Gastroesophageal sphincter (tissue), 4 donors: ENCODE results near the gene CDK11B. TPM values are rescaled to one million over a fixed set of nuclear protein-coding genes. Genes with fewer than 3 reads are reported as not detected.

Source experiments
- ATAC-seq: fragments of 150-250 bp; one replicate; pipeline ENCODE4 v1.9.1; 2016; ENCODE audit warnings: mild to moderate bottlenecking, moderate library complexity
- H3K27ac ChIP-seq, 4 donors: fragments of 200-600 bp; sonication (generic) in 3 of 4; 1 replicate in 3 of 4; 2 replicates in 1 of 4; pipeline ENCODE4 v1.5.1; 2016 to 2019
- H3K27me3 ChIP-seq: fragments of 200-600 bp; sonication (generic); one replicate; pipeline ENCODE4 v1.5.1; 2019
- H3K36me3 ChIP-seq, 2 donors: fragments of 200-600 bp; sonication (generic); one replicate each; pipeline ENCODE4 v1.5.1; 2019; ENCODE audit warnings: control low read depth in 1 of 2
- H3K4me1 ChIP-seq, 3 donors: fragments of 200-600 bp; sonication (generic); 1 replicate in 2 of 3; 2 replicates in 1 of 3; pipeline ENCODE4 v1.5.1; 2016 to 2019; ENCODE audit warnings: control low read depth in 2 of 3
- H3K4me3 ChIP-seq, 2 donors: fragments of 200-600 bp; sonication (generic); one replicate each; pipeline ENCODE4 v1.5.1; 2019; ENCODE audit warnings: mild to moderate bottlenecking in 1 of 2, moderate library complexity in 1 of 2
- H3K9me3 ChIP-seq, 3 donors: fragments of 200-600 bp; sonication (generic); one replicate each; pipeline ENCODE4 v1.5.1; 2017 to 2019; ENCODE audit warnings: control low read depth in 2 of 3
- EP300 ChIP-seq: sonication (generic); formaldehyde crosslinking; IDR thresholded peaks from one replicate; pipeline ENCODE4 v1.6.1; 2017; ENCODE audit warnings: antibody characterized with exemption, mild to moderate bottlenecking
- POLR2A ChIP-seq, 2 donors: fragments of 450-650 bp; IDR thresholded peaks; one replicate each; pipeline ENCODE4 v1.6.1; 2017; ENCODE audit warnings: antibody characterized with exemption in 2 of 2, mild to moderate bottlenecking in 2 of 2, moderate library complexity in 1 of 2
- POLR2AphosphoS5 ChIP-seq: sonication (generic); formaldehyde crosslinking; IDR thresholded peaks from one replicate; pipeline ENCODE4 v1.6.1; 2017; ENCODE audit warnings: antibody characterized with exemption
- WGBS, 2 donors: methylation state at CpG; one replicate each; pipeline ENCODE4 v1.1.5; 2018; ENCODE audit warnings: low coverage in 1 of 2; 5-methylcytosine and 5-hydroxymethylcytosine counted together
- total RNA-seq, 4 donors: library from RNA; depleted of rRNA; stranded (reverse); fragments of >200 nt; gene quantifications; one replicate each; pipeline ENCODE4 v1.1.0, GENCODE V29; 2016
- TF ChIP-seq, protein P1 (sequence below), 4 experiments: fragments of 200-600 bp in 2 of 4; fragments of 450-650 bp in 2 of 4; sonication (generic) in 1 of 4; IDR thresholded peaks; one replicate each; pipeline ENCODE4 v1.5.1; 2017 to 2019; ENCODE audit warnings: antibody characterized with exemption in 4 of 4, mild to moderate bottlenecking in 2 of 4, moderate library complexity in 2 of 4

The CDK11B gene
- total RNA-seq, 4 donors from 2014 or later = 19.2 to 59.3 (median 25.4) TPM

- Histone ChIP-seq H3K27me3 (no peaks in the 10 kb centered on the region), H3K36me3 (peaks cover 0 to 25% of the 10 kb centered on the region in 2 donors), H3K9me3 (no peaks in the 10 kb centered on the region), H3K27ac (peak overlapping the region in 3 of 4 donors; percentile 99 to 100 (median 100)), H3K4me3 (peak overlapping the region; percentile 70 to 85), H3K4me1 (peaks cover 0 to 45% (median 22%) of the 10 kb centered on the region in 3 donors)
- TF ChIP-seq, protein P1, sequence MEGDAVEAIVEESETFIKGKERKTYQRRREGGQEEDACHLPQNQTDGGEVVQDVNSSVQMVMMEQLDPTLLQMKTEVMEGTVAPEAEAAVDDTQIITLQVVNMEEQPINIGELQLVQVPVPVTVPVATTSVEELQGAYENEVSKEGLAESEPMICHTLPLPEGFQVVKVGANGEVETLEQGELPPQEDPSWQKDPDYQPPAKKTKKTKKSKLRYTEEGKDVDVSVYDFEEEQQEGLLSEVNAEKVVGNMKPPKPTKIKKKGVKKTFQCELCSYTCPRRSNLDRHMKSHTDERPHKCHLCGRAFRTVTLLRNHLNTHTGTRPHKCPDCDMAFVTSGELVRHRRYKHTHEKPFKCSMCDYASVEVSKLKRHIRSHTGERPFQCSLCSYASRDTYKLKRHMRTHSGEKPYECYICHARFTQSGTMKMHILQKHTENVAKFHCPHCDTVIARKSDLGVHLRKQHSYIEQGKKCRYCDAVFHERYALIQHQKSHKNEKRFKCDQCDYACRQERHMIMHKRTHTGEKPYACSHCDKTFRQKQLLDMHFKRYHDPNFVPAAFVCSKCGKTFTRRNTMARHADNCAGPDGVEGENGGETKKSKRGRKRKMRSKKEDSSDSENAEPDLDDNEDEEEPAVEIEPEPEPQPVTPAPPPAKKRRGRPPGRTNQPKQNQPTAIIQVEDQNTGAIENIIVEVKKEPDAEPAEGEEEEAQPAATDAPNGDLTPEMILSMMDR (IDR thresholded peaks at IDR 0.05) = no peak
- TF ChIP-seq POLR2A (IDR thresholded peaks at IDR 0.05) = no peak
- 0 to 2% methylated on average over 9 to 16 of the region's 23 CpGs for WGBS, 2 donors
- no peak for ATAC-seq
Measured at GRCh38 chr1:1614954-1615255, 43.9 kb downstream of the CDK11B start.

- peak overlapping the region in 2 of 4 donors; percentile 100 for H3K27ac ChIP-seq
- WGBS, 2 donors = 15 to 44% methylated on average over 11 to 24 of the region's 30 CpGs
- TF ChIP-seq EP300 (no peak), POLR2AphosphoS5 (no peak), POLR2A (IDR thresholded peaks at IDR 0.05) (no peak)
- TF ChIP-seq, protein P1 (IDR thresholded peaks at IDR 0.05) = no peak
- H3K36me3 ChIP-seq = peaks cover 0 to 21% of the 10 kb centered on the region in 2 donors
- no peaks in the 10 kb centered on the region for H3K9me3 ChIP-seq
- no peaks in the 10 kb centered on the region for H3K27me3 ChIP-seq
- no peak for ATAC-seq
- peak overlapping the region; percentile 70 to 85 for H3K4me3 ChIP-seq
- peaks cover 0 to 40% (median 22%) of the 10 kb centered on the region in 3 donors for H3K4me1 ChIP-seq
Measured at GRCh38 chr1:1614204-1614953, 44.4 kb downstream of the CDK11B start.

DNA sequence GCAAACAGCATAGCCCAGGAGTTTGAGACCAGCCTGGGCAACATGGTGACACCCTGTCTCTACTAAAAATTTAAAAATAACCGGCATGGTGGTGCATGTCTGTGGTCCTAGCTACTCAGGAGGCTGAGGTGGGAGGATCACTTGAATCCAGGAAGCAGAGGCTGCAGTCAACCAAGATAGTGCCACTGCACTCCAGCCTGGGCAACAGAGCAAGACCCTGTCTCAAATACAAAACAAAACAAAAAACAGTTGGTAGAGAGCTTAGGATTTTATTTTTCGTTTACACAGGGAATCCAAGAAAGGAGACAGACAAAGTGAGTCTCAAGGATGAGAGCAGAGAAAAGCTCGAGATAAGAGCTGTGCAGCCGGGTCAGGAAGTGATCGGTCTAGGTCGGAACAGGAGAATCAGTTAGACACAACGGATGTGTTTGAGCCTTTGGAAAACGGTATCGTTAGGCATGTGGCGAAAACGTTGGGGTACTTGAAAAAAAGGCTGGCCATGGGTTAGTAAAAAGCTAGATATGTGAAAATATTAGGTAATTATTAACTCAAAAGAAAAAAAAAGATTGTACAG lies 45.2 kb downstream of the CDK11B start:
- peak overlapping the region in 1 of 2 donors; percentile 85 for H3K4me3 ChIP-seq

DNA sequence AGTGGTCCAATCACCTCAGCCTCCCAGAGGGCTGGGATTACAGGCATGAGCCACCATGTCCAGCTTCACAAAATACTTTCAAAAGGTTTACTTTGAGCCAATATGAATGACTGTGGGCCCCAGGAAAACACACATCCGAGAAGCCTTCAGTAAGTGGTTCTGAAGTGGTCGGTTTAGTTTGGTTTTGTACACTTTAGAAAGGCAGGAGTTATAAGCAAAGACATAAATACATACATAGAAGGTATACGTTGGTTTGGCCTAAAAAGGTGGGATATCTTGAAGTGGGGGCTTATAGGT lies 46.8 kb downstream of the CDK11B start:
- no peaks in the 10 kb centered on the region for H3K9me3 ChIP-seq
- no peaks in the 10 kb centered on the region for H3K27me3 ChIP-seq
- no peak overlapping the region for H3K4me3 ChIP-seq
- H3K27ac ChIP-seq = peak overlapping the region in 1 of 4 donors; percentile 47
- no peaks in the 10 kb centered on the region for H3K36me3 ChIP-seq
- H3K4me1 ChIP-seq = peaks cover 0 to 29% (median 16%) of the 10 kb centered on the region in 3 donors
- no peak for ATAC-seq
- TF ChIP-seq, protein P1 (IDR thresholded peaks at IDR 0.05) = no peak
- TF ChIP-seq POLR2AphosphoS5 (no peak), EP300 (no peak), POLR2A (IDR thresholded peaks at IDR 0.05) (no peak)
- 74 to 80% methylated on average over 2 to 3 of the region's 3 CpGs for WGBS, 2 donors

More for the DNA sequence above, 45.2 kb downstream of the CDK11B start:
- TF ChIP-seq, protein P1 (IDR thresholded peaks at IDR 0.05) = no peak
- TF ChIP-seq EP300 (no peak), POLR2AphosphoS5 (no peak), POLR2A (IDR thresholded peaks at IDR 0.05) (no peak)
- Histone ChIP-seq H3K9me3 (no peaks in the 10 kb centered on the region), H3K36me3 (peaks cover 0 to 13% of the 10 kb centered on the region in 2 donors), H3K27ac (no peak overlapping the region), H3K27me3 (no peaks in the 10 kb centered on the region), H3K4me1 (peaks cover 0 to 37% (median 22%) of the 10 kb centered on the region in 3 donors)
- ATAC-seq = no peak
- WGBS, 2 donors = 73 to 83% methylated on average over 1 to 10 of the region's 11 CpGs

DNA sequence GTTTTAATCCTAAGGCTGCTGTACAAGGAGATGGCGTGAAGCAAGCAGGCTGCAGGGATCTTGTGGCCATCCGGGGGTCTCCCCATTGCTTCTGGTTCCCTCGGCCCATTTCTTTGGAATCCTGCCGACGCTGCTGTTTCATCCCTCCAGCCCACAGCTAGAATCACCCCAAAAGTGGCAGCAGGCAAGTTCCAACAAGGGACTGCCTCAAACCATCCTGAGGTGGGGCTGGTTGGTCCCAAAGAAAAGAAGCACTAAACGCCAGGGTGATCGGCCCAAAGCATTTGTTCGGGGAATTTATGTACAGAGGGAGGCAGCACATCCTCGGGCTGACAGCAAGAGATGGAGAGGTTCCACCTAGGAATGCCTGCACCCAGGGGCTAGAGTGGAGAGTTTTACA lies 48.0 kb downstream of the CDK11B start:
- H3K4me3 ChIP-seq = no peak overlapping the region

More for the DNA sequence above, 48.0 kb downstream of the CDK11B start:
- Histone ChIP-seq H3K4me1 (peaks cover 0 to 18% (median 9%) of the 10 kb centered on the region in 3 donors), H3K27me3 (no peaks in the 10 kb centered on the region), H3K36me3 (no peaks in the 10 kb centered on the region), H3K27ac (peak overlapping the region in 2 of 4 donors; percentile 10 to 38), H3K9me3 (no peaks in the 10 kb centered on the region)
- TF ChIP-seq POLR2AphosphoS5 (no peak), POLR2A (IDR thresholded peaks at IDR 0.05) (no peak), EP300 (no peak)
- TF ChIP-seq, protein P1 (IDR thresholded peaks at IDR 0.05) = no peak
- no peak for ATAC-seq
- whole genome bisulfite sequencing, 2 donors = 44 to 50% methylated on average over 2 to 4 of the region's 9 CpGs
